SK-N-SH (cell line): ENCODE data around the gene PFKP. TPM values are rescaled to one million over a fixed set of nuclear protein-coding genes. Genes with fewer than 3 reads are reported as not detected.
"Not testable (repeated sequence)": the region's sequence is repeated elsewhere in the genome, so short reads cannot be mapped to it uniquely, and the experiment has no call there.

Experiments used
- CTCF ChIA-PET: fragments of 300-600, 350-600 bp; formaldehyde crosslinking; extraction: SDS; loops from one replicate; lab custom pipeline; 2021; lab: Yijun Ruan, JAX
- POLR2A ChIA-PET: fragments of 350-600 bp; sonication (Branson Sonifier 250); formaldehyde crosslinking; extraction: SDS; loops from one replicate; lab custom pipeline; 2020; ENCODE audit warnings: antibody characterized with exemption, inconsistent platforms; lab: Yijun Ruan, JAX
- DNase-seq: peaks from one replicate; pipeline ENCODE4 v3.0.0; 2012
- H2AFZ ChIP-seq: fragments of 200-600 bp; sonication (generic); 2 replicates; pipeline ENCODE4 v1.8.1; 2016; ENCODE audit warnings: antibody characterized with exemption, mild to moderate bottlenecking, low read depth
- H3F3A ChIP-seq: fragments of 200-600 bp; sonication (generic); replicated peaks from 2 replicates; pipeline ENCODE3; 2016; ENCODE audit warnings: antibody characterized with exemption, mild to moderate bottlenecking; ENCODE audit not compliant: insufficient read depth
- H3K27ac ChIP-seq, 2 experiments: fragments of 200-500 bp in 1 of 2; fragments of 200-600 bp in 1 of 2; sonication (Bioruptor generic) in 1 of 2; sonication (generic), shearing (Covaris generic) in 1 of 2; 2 replicates each; pipeline versions ENCODE4 v1.5.1 to v1.6.1; 2014 to 2016; ENCODE audit warnings: low read depth in 2 of 2, inconsistent platforms in 1 of 2, low read length in 1 of 2, mild to moderate bottlenecking in 1 of 2, mixed read lengths in 1 of 2
- H3K27me3 ChIP-seq: fragments of 200-600 bp; sonication (generic), shearing (Covaris generic); 2 replicates; pipeline ENCODE4 v1.6.1; 2016; ENCODE audit warnings: mixed run types; ENCODE audit not compliant: insufficient read depth
- H3K36me3 ChIP-seq, 2 experiments: fragments of 200-500 bp in 1 of 2; fragments of 200-600 bp in 1 of 2; sonication (Bioruptor generic) in 1 of 2; sonication (generic) in 1 of 2; replicated peaks in 1 of 2; 2 replicates each; pipeline versions ENCODE3 to v1.5.1; 2014 to 2016; ENCODE audit warnings: low read length in 1 of 2, mild to moderate bottlenecking in 1 of 2; ENCODE audit not compliant: insufficient read depth in 2 of 2, control insufficient read depth in 1 of 2
- H3K4me1 ChIP-seq, 2 experiments: fragments of 200-500 bp in 1 of 2; fragments of 200-600 bp in 1 of 2; sonication (Bioruptor generic) in 1 of 2; sonication (generic), shearing (Covaris generic) in 1 of 2; 2 replicates each; pipeline versions ENCODE4 v1.5.1 to v1.6.1; 2014 to 2016; ENCODE audit warnings: low read depth in 1 of 2, low read length in 1 of 2, mixed run types in 1 of 2; ENCODE audit not compliant: insufficient read depth in 2 of 2, control insufficient read depth in 1 of 2
- H3K4me2 ChIP-seq: fragments of 200-600 bp; sonication (generic), shearing (Covaris generic); 2 replicates; pipeline ENCODE4 v1.6.1; 2017; ENCODE audit warnings: mixed run types
- H3K4me3 ChIP-seq, 2 experiments: fragments of 200-500 bp in 1 of 2; fragments of 200-600 bp in 1 of 2; sonication (Bioruptor generic) in 1 of 2; sonication (generic), shearing (Covaris generic) in 1 of 2; 2 replicates each; pipeline versions ENCODE4 v1.5.1 to v1.8.1; 2014 to 2016; ENCODE audit warnings: low read depth in 2 of 2, inconsistent platforms in 1 of 2, low read length in 1 of 2, mild to moderate bottlenecking in 1 of 2, mixed read lengths in 1 of 2, moderate library complexity in 1 of 2
- H3K79me2 ChIP-seq: fragments of 200-600 bp; sonication (generic); 2 replicates; pipeline ENCODE4 v1.8.1; 2017; ENCODE audit warnings: mild to moderate bottlenecking; ENCODE audit not compliant: insufficient read depth
- H3K9ac ChIP-seq: fragments of 200-600 bp; sonication (generic); 2 replicates; pipeline ENCODE4 v1.6.1; 2017; ENCODE audit warnings: mixed run types
- H3K9me2 ChIP-seq: fragments of 200-600 bp; sonication (generic); 2 replicates; pipeline ENCODE4 v1.6.1; 2017; ENCODE audit warnings: mixed run types
- H3K9me3 ChIP-seq: fragments of 200-600 bp; sonication (generic); 2 replicates; pipeline ENCODE4 v1.6.1; 2017; ENCODE audit warnings: mixed run types, mild to moderate bottlenecking, moderate library complexity
- H4K20me1 ChIP-seq: fragments of 200-600 bp; sonication (generic); 2 replicates; pipeline ENCODE4 v1.6.1; 2017; ENCODE audit warnings: mild to moderate bottlenecking, mixed run types; ENCODE audit not compliant: insufficient read depth
- CHD2 ChIP-seq: fragments of 150-350 bp; IDR thresholded peaks from 2 replicates; pipeline ENCODE4 v1.6.1; 2018; ENCODE audit warnings: low read length; ENCODE audit not compliant: partially characterized antibody
- FOXJ3 ChIP-seq: sonication (generic); formaldehyde crosslinking; IDR thresholded peaks from 2 replicates; pipeline ENCODE4 v1.5.1; 2020; ENCODE audit warnings: mild to moderate bottlenecking, missing genetic modification reagents
- GABPA ChIP-seq: IDR thresholded peaks from 2 replicates; pipeline ENCODE4 v1.4.0; 2012; ENCODE audit warnings: low read depth, mild to moderate bottlenecking
- REST ChIP-seq: IDR thresholded peaks from 2 replicates; pipeline ENCODE4 v1.6.1; 2012; ENCODE audit warnings: mild to moderate bottlenecking, low read depth, low read length, moderate library complexity
- SIN3A ChIP-seq: IDR thresholded peaks from 2 replicates; pipeline ENCODE4 v1.6.1; 2012; ENCODE audit warnings: low read depth, mild to moderate bottlenecking, low read length, moderate library complexity, borderline replicate concordance
- SMC3 ChIP-seq: IDR thresholded peaks from 2 replicates; pipeline ENCODE4 v1.6.1; 2012; ENCODE audit warnings: low read depth, low read length, improper control_type of control experiment
- TCF12 ChIP-seq: IDR thresholded peaks from 2 replicates; pipeline ENCODE4 v1.4.0; 2012
- WGBS: methylation state at CpG from one replicate; pipeline ENCODE4 v1.1.6; 2017; ENCODE audit warnings: low lambda C conversion rate; 5-methylcytosine and 5-hydroxymethylcytosine counted together
- polyA plus RNA-seq, 3 experiments: library from polyadenylated mRNA; depleted of rRNA; stranded (reverse); fragments of >200 nt; gene quantifications; 2 replicates each; pipeline ENCODE4 v1.2.3, GENCODE V29; 2012
- TF ChIP-seq, protein P1 (sequence below): IDR thresholded peaks from 2 replicates; pipeline ENCODE4; 2012
- TF ChIP-seq, protein P2 (sequence below): fragments of 150-350 bp; IDR thresholded peaks from 2 replicates; pipeline ENCODE4 v1.6.1; 2017; ENCODE audit warnings: antibody characterized with exemption, low read length, low read depth, borderline replicate concordance

Gene PFKP
- polyA plus RNA-seq, 1 of the 3 experiments (the other 2 are of a cell fraction), result 175 TPM

DNA sequence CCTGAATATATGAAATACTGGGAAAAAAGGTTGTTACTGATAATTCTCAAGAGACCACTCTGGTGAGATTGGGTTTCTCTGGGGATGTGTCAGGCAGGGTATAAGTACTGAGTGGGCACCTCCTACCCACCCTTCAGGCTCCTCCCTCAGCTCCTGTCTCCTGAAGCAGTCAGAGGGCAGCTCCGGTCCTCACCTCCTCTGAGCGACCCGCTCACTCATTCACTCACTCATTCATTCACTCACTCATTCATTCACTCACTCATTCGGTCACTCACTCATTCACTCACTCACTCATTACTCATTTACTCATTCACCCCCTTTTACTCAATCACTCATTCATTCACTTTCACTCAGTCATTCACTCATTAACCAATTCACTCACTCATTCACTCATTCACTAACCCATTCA is 6.9 kb upstream of the PFKP start (continued):
- TF ChIP-seq SMC3 (no peak), CHD2 (no peak), REST (no peak), SIN3A (no peak), FOXJ3 (CRISPR knock-in tag) (no peak), TCF12 (no peak), GABPA (no peak)
- TF ChIP-seq, protein P1, sequence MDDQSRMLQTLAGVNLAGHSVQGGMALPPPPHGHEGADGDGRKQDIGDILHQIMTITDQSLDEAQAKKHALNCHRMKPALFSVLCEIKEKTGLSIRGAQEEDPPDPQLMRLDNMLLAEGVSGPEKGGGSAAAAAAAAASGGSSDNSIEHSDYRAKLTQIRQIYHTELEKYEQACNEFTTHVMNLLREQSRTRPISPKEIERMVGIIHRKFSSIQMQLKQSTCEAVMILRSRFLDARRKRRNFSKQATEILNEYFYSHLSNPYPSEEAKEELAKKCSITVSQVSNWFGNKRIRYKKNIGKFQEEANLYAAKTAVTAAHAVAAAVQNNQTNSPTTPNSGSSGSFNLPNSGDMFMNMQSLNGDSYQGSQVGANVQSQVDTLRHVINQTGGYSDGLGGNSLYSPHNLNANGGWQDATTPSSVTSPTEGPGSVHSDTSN, result no peak
- TF ChIP-seq, protein P2, sequence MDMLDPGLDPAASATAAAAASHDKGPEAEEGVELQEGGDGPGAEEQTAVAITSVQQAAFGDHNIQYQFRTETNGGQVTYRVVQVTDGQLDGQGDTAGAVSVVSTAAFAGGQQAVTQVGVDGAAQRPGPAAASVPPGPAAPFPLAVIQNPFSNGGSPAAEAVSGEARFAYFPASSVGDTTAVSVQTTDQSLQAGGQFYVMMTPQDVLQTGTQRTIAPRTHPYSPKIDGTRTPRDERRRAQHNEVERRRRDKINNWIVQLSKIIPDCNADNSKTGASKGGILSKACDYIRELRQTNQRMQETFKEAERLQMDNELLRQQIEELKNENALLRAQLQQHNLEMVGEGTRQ, result no peak

GRCh38 chr10:3061323-3061898 is 5.9 kb upstream of the PFKP start:
- H3K79me2 ChIP-seq, H3K4me3 ChIP-seq, H3K36me3 ChIP-seq, H3K4me1 ChIP-seq, H3K9ac ChIP-seq, H3K9me3 ChIP-seq, H3K9me2 ChIP-seq, H2AFZ ChIP-seq, DNase-seq, H4K20me1 ChIP-seq, H3K27me3 ChIP-seq, H3K4me2 ChIP-seq, POLR2A ChIA-PET, CTCF ChIA-PET, H3F3A ChIP-seq, H3K27ac ChIP-seq: not testable (repeated sequence)
- WGBS, result 72% methylated on average over 6 of the region's 6 CpGs
